Stimulated activated CD8-positive, alpha-beta memory T cell treated with anti-CD3 and anti-CD28 coated beads, Interleukin-4, amount 100 ng/mL, for 1 hour (primary cell): ENCODE results near the gene KLHL22.
"Not testable (repeated sequence)": the region's sequence is repeated elsewhere in the genome, so short reads cannot be mapped to it uniquely, and the experiment has no call there.

Source experiments
- DNase-seq, 2 donors: peaks; one replicate each; pipeline ENCODE4 v3.0.0-alpha.2; 2020; ENCODE audit warnings: low read depth in 2 of 2, low spot score in 1 of 2

KLHL22 gene

GRCh38 chr22:20423008-20423905, 72.3 kb downstream of the KLHL22 start:
- DNase-seq, result no peak

- no peak for DNase-seq
These were observed 73.2 kb downstream of the KLHL22 start for GRCh38 chr22:20422271-20423007.

- no peak for DNase-seq
These were observed 74.1 kb downstream of the KLHL22 start for GRCh38 chr22:20421507-20421874.

- DNase-seq, result no peak
These were observed 75.3 kb downstream of the KLHL22 start for GRCh38 chr22:20420157-20420842.

- DNase-seq, result no peak
These were observed 76.0 kb downstream of the KLHL22 start for GRCh38 chr22:20419664-20419951.

- DNase-seq, result peak; percentile 47 to 49
These were observed 77.3 kb downstream of the KLHL22 start for GRCh38 chr22:20418211-20418788.

GRCh38 chr22:20415699-20416098, 79.9 kb downstream of the KLHL22 start:
- not testable (repeated sequence) for DNase-seq

GRCh38 chr22:20415241-20415640, 80.4 kb downstream of the KLHL22 start:
- DNase-seq, result not testable (repeated sequence)

GRCh38 chr22:20414450-20414849, 81.1 kb downstream of the KLHL22 start:
- no peak for DNase-seq

- DNase-seq, result no peak
These were observed 81.5 kb downstream of the KLHL22 start for GRCh38 chr22:20414059-20414440.

- no peak for DNase-seq
These were observed 82.2 kb downstream of the KLHL22 start for GRCh38 chr22:20413217-20414058.

GRCh38 chr22:20412474-20413216, 83.0 kb downstream of the KLHL22 start:
- DNase-seq, result no peak

GRCh38 chr22:20409385-20409784, 86.2 kb downstream of the KLHL22 start:
- not testable (repeated sequence) for DNase-seq

GRCh38 chr22:20408891-20409290, 86.7 kb downstream of the KLHL22 start:
- no peak for DNase-seq

GRCh38 chr22:20407829-20408228, 87.8 kb downstream of the KLHL22 start:
- no peak for DNase-seq

- DNase-seq, result no peak
These were observed 88.7 kb downstream of the KLHL22 start for GRCh38 chr22:20406686-20407408.

GRCh38 chr22:20405931-20406685, 89.5 kb downstream of the KLHL22 start:
- no peak for DNase-seq

- no peak for DNase-seq
These were observed 90.2 kb downstream of the KLHL22 start for GRCh38 chr22:20405291-20405930.
